GM10847 (cell line): Measurements from ENCODE around the gene PFKL.

Source experiments
- POLR2A ChIP-seq: IDR thresholded peaks from 2 replicates; pipeline ENCODE4 v1.6.1; 2011; ENCODE audit not compliant: insufficient read length; ENCODE audit errors: extremely low read depth

PFKL gene

DNA sequence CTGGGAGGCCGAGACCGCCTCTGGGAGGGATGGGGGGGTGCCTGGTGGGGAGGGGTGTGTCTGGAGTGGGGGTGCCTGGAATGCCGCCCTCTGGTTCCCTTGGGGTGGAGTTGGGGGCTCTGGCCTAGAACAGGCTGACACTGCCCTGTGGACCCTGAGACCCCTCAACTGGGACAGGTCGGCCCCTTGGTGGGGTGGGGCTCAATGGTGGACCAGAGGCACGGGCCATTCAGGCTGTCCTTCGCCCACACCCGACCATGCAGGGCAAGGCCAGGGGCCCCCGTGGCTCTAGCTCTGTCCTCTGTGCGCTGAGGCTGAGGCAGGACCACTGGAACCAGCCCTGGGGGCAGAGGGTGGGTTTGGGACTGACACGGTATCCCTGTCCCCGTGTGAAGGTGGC is 14.7 kb downstream of the PFKL start:
- no peak for TF ChIP-seq POLR2A

DNA sequence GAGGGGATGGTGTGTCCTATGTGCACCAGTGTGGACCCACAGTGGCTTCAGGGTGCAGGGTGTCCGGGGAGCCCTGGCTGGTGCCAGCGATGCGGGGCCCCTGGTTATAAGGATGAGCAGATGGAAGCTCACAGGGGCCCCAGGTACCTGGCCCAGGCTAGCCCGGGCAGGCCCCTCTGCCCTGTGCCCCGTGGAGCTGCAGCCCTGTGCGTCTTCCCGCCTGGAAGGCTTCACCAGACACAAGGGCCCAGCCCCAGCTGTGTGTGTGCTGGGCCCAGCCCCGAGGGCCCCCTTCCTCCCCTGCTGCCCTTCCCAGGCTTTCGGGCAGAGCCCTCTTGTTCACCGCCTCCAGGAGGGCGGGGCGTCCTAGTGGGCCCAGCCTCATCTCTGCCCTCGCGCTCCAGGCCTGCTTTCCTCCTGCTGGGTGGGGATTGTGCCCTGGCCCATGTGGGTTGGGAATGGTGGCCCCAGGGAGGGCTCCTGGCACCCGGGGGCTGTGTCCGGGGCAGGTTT is 15.9 kb downstream of the PFKL start:
- no peak for TF ChIP-seq POLR2A

DNA sequence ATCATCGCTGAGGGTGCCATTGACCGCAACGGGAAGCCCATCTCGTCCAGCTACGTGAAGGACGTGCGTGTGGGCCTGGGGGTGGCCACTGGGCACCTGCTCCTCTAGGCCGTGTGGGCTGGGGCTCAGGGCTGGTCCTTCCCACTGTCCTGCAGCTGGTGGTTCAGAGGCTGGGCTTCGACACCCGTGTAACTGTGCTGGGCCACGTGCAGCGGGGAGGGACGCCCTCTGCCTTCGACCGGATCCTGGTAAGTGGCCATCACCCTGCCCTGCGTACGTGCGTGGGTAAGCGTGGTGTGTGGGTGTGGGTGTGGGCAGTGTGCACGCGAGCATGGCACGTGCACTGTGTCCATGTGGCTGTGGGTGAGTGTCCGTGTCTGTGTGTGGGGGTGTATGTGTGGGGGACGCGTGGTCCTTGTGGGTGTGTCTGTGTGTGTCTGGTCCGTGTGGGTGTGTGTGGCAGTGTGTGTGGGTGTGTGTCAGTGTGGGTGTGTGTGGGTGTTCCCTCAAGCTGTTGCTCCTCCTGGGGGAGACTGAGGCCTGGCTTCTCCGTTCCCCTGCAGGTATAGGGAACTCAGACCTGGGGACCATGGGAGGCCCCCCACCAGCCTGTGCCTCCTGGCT is 16.5 kb downstream of the PFKL start:
- TF ChIP-seq POLR2A, result no peak

DNA sequence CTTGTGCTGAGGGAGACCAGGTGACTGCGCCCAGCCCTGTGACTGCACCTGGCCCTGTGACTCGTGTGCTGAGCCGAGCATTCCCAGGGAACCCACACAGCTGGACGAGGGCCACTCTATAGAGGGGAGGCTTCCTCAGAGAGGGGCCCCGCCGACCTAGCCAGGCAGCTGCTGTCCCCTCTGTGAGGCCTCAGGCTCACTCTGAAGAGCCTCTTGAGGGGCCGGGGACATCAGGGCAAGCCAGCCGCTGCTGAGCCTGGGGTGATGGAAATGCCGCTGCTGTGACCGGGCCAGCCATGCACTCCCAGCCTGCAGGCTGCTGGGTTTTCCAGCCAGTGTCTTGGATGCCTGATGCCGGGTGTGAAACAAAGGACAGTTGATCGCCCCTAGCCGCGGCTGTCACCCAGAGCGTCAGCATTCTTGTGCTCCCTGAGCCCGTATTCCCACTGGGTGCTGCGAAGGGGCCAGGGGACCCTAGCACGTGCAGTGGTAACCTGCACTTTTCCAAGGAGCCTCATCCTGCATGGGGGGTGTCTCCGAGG is 17.5 kb downstream of the PFKL start:
- no peak for TF ChIP-seq POLR2A

DNA sequence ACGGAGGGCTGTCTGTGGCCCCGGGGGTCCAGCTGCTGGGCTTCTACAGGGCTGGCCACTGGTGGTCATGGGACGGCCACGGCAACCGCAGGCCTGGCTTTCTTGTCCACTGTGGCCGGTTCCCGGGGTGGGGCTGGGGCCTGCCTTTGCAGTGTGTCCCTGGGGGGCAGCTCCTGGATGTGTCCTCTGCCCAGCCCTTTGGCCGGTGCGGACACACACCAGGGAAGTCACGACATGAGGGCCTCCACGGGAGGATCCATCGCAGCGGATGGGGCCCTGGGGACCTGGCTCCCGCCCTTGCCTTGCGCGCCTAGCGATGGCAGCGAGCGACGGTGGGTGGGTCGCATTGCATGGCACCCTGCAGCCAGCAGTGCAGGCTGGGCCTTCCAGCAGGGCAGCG is 18.0 kb downstream of the PFKL start:
- no peak for TF ChIP-seq POLR2A

DNA sequence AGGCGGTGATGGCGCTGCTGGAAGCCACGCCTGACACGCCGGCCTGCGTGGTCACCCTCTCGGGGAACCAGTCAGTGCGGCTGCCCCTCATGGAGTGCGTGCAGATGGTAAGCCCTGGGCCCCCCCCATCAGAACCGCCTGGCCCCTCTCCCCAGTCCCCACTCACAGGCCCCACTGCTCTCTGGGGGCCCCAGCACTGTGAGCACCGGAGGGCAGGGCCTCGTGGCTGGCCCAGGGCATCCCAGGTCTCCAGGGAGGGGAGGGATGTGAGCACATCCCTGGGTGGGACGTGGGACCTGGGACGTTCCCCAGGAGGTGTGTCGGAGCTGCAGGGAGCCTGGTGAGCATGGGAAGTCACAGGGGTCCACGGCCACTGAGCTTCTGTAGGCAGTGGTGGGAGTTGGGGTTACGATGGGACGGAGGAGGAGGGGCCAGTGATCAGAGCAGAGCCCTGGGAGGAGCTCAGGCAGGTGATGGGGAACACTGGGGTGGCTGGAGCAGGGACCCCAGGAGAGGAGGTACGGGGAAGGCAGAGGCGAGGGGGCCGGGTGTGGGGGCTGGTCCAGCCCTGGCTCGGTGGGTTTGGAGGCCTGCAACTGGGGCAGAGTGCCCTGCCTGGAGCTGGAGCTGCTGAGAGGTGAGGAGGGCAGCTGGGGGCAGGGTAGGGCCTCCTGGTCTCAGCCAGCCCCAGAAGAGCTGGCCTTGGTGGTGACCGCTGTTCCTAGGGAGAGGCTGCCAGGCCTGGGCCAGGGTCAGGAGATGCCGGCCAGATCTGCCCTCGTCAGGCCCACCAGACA is 18.8 kb downstream of the PFKL start:
- no peak for TF ChIP-seq POLR2A

DNA sequence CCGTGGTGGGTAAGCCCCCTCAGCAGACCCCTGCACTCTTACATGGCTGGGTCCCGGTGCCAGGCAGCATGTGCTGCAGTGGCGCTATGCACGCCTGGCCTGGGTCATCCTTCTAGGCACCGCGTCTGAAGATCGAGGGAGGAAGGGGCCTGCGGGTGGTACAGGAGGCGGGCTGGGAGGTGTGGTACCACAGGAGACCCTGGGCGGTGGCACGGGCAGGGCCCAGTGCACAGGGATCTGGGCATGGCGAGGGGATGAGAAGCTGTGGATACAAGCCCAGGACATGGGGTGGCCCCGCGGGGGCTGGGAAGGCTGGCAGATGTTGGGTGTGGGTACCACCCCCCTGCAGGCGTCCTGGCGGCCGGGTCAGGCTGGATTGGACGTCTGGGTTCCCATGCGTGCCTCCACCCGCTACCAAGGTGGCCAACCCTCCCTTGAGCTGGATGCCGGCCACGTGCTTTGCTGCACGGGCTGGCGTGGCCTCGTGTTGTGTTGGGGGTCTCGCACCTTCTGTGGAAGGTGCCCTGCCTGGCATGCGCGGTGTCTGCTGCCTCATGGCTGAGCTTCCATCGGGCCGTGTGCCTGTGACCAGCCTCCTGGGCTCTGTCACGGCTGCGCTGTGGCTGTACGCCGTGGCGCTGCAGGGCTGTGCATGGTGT is 19.7 kb downstream of the PFKL start:
- no peak for TF ChIP-seq POLR2A

DNA sequence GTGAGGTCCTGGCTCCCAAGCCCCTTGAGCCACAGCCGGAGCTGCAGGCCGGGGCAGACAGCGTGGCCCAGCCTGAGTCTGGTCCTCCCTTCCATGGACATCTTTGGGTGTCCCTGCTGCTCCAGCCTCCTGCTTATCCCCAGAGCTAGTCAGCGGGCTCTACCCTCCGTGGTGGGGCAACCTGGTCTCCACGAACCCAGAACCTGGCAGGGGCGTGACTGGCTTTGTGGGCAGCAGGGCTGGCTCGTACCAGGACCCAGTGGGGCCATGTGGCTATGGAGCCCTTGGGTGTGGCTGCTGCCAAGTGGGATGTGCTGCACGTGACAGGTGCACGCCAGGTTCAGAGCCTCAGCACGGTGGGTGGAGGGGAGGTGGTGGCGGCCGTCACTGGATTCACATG is 21.0 kb downstream of the PFKL start:
- TF ChIP-seq POLR2A, result no peak

DNA sequence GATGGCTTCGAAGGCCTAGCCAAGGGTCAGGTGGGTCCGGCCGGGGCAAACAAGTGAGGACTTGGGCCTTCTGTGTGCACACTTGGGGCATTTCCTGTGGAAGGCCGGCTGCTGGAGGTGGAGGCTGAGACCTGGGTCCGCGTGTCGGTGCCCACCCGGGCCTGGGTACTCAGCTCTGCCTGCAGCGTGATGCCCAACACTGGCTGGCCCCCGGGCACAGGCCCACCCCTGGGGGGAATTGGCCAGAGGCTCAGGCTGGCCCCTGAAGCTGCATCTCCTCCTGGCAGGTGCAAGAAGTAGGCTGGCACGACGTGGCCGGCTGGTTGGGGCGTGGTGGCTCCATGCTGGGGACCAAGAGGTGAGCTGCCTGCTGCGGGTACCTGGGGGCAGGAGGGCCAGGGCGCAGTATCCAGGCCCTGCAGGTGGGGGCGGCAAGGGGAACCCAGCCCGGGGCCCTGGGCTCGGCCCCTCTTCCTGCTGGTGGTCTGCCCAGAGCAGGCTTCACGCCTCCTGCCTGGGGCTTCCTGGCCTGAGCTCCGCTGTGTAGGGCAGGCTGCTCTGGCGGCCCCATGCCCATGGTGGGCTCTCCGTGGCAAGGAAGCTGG is 22.1 kb downstream of the PFKL start:
- TF ChIP-seq POLR2A, result no peak

DNA sequence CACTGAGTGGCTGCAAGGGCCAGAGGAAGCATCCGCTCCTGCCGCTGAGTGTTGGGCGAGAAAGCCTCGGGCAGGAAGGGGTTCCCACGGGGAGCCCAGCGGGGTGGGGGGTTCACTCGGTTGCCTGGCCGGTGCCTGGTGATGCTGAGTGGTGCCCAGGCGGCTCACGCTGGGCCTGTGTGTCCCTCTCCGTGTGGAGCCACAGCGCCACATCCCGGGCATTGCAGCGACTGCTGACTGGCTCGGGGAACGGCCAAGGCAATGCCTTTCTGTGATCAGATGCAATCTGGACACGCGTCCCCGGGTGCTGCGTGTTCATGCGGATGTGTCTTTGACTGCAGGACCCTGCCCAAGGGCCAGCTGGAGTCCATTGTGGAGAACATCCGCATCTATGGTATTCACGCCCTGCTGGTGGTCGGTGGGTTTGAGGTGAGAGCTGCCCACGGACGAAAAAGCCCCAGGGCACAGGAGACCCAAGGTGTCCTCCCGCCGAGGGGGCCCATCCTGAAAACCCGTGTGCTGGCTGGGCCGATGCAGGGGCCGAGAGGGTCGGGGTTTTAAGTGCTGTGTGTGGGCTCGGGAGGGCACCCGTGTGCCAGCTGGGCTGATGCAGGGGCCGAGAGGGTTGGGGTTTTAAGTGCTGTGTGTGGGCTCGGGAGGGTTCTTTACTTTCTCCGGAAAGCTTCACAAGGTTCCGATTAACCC is 22.9 kb downstream of the PFKL start:
- no peak for TF ChIP-seq POLR2A

DNA sequence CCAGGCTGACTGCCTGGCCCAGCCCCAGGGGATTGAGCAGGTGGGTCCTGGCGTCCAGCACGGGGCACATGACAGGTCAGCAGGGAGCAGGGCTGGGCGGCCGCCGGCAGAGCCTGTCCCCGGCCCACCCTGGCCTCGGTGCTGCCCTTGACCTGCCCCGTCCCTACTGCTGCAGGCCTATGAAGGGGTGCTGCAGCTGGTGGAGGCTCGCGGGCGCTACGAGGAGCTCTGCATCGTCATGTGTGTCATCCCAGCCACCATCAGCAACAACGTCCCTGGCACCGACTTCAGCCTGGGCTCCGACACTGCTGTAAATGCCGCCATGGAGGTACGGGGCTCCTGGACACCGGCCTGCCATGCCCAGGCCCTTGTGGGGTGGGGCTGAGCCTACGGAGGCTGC is 23.7 kb downstream of the PFKL start:
- TF ChIP-seq POLR2A, result no peak

DNA sequence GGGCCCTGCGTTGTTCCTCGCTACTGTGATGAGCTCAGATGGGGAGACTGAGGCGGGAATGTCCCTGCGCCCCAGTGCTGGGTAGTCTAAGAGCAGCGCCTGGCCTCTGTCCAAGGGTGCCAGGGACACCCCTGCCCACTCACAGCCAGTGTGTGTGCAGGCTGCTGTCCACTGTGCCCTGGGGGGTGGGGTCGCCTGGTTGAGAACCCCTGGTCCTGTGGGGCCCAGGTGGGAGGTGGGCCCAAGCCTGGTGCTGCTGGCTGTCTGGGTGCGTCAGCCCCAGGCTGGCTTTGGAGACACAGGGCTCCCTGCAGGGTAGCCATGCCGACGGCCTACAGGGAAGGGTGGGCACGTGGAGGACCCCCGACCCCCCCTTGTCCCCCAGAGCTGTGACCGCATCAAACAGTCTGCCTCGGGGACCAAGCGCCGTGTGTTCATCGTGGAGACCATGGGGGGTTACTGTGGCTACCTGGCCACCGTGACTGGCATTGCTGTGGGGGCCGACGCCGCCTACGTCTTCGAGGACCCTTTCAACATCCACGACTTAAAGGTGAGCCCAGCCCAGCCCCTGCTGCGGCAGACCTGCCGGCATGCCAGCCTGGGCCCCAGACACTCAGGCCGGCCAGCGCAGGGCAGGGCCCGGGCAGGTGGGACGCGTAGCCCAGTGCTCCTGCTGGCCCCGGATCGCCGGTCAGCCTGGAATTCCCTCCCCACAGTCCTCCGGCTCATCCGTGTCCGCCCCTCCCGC is 24.4 kb downstream of the PFKL start:
- no peak for TF ChIP-seq POLR2A

DNA sequence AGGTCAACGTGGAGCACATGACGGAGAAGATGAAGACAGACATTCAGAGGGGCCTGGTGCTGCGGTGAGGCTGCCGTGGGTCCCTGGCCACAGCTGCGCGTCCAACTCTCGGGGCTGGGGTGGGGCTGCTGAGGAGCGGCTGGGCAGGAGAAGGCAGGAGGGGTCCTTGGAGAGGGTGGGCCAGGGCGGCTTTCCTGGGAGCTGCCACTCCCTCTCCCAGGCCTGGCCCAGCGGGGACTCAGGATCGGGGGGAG is 24.9 kb downstream of the PFKL start:
- TF ChIP-seq POLR2A, result no peak

DNA sequence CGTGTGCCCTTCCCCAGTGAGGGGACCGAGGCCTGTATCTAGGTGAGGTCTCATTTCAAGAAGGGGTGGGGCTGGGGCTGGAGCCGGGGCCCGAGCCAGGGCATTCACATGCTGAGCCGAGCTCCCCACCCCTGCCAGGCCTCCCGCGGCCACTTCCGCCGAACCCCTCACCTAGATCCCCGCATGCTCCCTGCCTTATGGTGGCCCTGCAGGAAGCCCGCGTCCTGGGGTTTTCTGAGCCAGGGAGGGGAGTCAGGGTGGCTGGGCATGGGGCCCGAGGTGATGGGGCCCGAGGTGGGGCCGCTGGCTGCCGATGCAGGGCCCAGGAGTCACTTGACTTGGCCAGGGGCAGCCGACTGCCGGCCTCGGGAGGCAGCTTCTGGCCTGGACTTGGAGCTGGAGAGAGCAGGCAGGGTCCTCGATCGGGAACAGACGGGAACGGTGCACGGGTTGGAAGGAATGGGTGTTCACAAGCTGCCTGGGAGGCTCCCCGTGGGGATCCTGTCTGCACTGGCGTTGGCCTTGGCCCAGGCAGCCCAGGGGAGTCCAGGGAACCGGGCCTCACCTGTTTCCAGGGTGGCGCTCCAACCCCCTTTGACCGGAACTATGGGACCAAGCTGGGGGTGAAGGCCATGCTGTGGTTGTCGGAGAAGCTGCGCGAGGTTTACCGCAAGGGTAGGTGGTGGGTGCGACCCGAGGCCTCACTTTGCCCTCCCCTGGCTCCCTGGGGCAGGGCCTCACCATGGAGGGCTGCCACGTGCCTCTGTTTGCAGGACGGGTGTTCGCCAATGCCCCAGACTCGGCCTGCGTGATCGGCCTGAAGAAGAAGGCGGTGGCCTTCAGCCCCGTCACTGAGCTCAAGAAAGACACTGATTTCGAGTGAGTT is 25.8 kb downstream of the PFKL start:
- TF ChIP-seq POLR2A, result no peak

DNA sequence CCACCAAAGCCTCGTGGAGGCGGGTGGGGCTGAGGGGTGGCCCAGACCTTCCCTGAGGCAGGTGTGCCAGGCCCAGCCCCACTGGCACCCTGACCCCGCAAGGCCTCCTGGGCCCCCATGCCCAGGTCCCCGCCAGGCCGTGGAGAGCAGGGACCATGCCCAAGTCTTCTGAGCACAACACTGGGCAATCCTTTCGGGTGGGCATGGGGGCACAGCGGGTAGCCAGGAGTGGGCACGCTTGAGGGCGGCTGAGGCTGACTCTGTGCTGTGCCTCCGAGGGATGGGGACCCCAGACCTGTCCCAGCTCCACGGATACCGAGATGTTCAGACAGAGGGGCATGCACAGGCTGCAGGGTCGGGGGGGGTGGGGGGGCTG is 26.4 kb downstream of the PFKL start:
- TF ChIP-seq POLR2A, result no peak
